Ovary (tissue), 10 donors: ENCODE measurements around the gene SNAPC5. TPM values are rescaled to one million over a fixed set of nuclear protein-coding genes. Genes with fewer than 3 reads are reported as not detected.

Experiments used
- DNase-seq, 5 donors: peaks; one replicate each; pipeline ENCODE4 v3.0.0-alpha.2; 2019 to 2020
- H3K27ac ChIP-seq, 2 donors: fragments of 200-600 bp; one replicate each; pipeline versions ENCODE4 v1.5.1 to v1.8.0; 2019 to 2022
- H3K27me3 ChIP-seq: fragments of 200-600 bp; one replicate; pipeline ENCODE4 v1.8.0; 2022
- H3K36me3 ChIP-seq: fragments of 200-600 bp; sonication (generic); one replicate; pipeline ENCODE4 v1.5.1; 2019
- H3K4me1 ChIP-seq: one replicate; pipeline ENCODE4 v1.8.1; 2013; ENCODE audit warnings: mild to moderate bottlenecking, moderate library complexity; ENCODE audit not compliant: insufficient read depth
- H3K4me3 ChIP-seq: fragments of 200-600 bp; sonication (generic); one replicate; pipeline ENCODE4 v1.5.1; 2017
- H3K9me3 ChIP-seq, 2 donors: fragments of 200-600 bp in 1 of 2; sonication (generic) in 1 of 2; one replicate each; pipeline versions ENCODE4 v1.5.1 to v1.8.1; 2013 to 2019; ENCODE audit warnings: mild to moderate bottlenecking in 1 of 2, moderate library complexity in 1 of 2
- EP300 ChIP-seq: sonication (generic); formaldehyde crosslinking; IDR thresholded peaks from one replicate; pipeline ENCODE4 v1.6.1; 2017; ENCODE audit warnings: antibody characterized with exemption
- POLR2A ChIP-seq: fragments of 450-650 bp; IDR thresholded peaks from one replicate; pipeline ENCODE4 v1.6.1; 2017; ENCODE audit warnings: antibody characterized with exemption, mild to moderate bottlenecking, moderate library complexity
- WGBS, 3 donors: extraction: QIAGEN DNeasy Blood & Tissue Kit in 1 of 3; methylation state at CpG; one replicate each; pipeline versions ENCODE4 v1.1.5 to v1.1.7; 2013 to 2017; 5-methylcytosine and 5-hydroxymethylcytosine counted together
- intact Hi-C, 4 donors: fragments of 100-400 bp; cut with DNase I; formaldehyde crosslinking; loops; one replicate each; pipeline versions ENCODE4 v1.11.0 to v1.15.1; 2022 to 2023
- long read RNA-seq, 3 donors: library from polyadenylated mRNA in 2 of 3; unstranded in 2 of 3; transcript quantifications; one replicate each; pipeline ENCODE4 v2.0.0 and lab custom pipeline, GENCODE V29; 2021 to 2026
- polyA plus RNA-seq, 2 donors: library from polyadenylated mRNA; stranded (reverse); fragments of 200-250 nt in 1 of 2; fragments of 350-450 nt in 1 of 2; fragmentation: Illumina TruSeq in 1 of 2; extraction: RNeasy Lipid Tissue Mini Kit (QIAGEN cat#74804) in 1 of 2; gene quantifications; one replicate each; pipeline ENCODE4 v1.2.3, GENCODE V29; 2013 to 2014
- total RNA-seq, 7 donors: library from RNA; depleted of rRNA in 2 of 7; stranded (reverse); fragments of >200 nt in 2 of 7; fragmentation: NEBNext Ultra II Directional in 3 of 7; extraction: Animal tissue kit (Norgen Biotek cat#: 25700) in 3 of 7; gene quantifications; one replicate each; pipeline versions ENCODE4 v1.1.0 to v1.2.4, GENCODE V29; 2016 to 2023
- TF ChIP-seq, protein P1 (sequence below), 3 donors: fragments of 450-650 bp in 2 of 3; fragments of 200-600 bp in 1 of 3; IDR thresholded peaks; one replicate each; pipeline versions ENCODE4 v1.5.1 to v1.8.0; 2016 to 2022; ENCODE audit warnings: antibody characterized with exemption in 3 of 3, mild to moderate bottlenecking in 1 of 3
- donor health status: DM: no; HTN: no; CAD: no; lungs with moderate emphysema.
- donor health status: DM: no; HTN: no; CAD: no.
- donor health status: Bipolar disorder and iron deficiency.
- donor health status: DM: yes; HTN: yes; CAD: no.
- donor health status: DM: no; HTN: no; CAD: no.
- donor health status: DM: yes; HTN: yes; CAD: no.

SNAPC5 gene, protein sequence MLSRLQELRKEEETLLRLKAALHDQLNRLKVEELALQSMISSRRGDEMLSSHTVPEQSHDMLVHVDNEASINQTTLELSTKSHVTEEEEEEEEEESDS
- total RNA-seq = 10 to 100 TPM; 14.6 to 33.4 (median 28.2) TPM
- 10 to 100 TPM; 21.2 to 33.2 TPM for polyA plus RNA-seq
- long read RNA-seq, donor 1, transcript SNAPC5-201 (2 exons, 794 nt) = minor isoform, 12 of 53 reads
- long read RNA-seq, donor 1, transcript SNAPC5-202 (3 exons, 1,002 nt) = major isoform, 32 of 53 reads
- long read RNA-seq, donor 1, partial matches to known transcripts = 1 of 53 reads
- long read RNA-seq, donor 1, other reads (novel, unspliced or antisense) = 5 of 53 reads
- long read RNA-seq, donor 2, transcript SNAPC5-202 (3 exons, 1,002 nt) = major isoform, 16 of 27 reads
- long read RNA-seq, donor 2, partial matches to known transcripts = 6 of 27 reads
- long read RNA-seq, donor 2, other reads (novel, unspliced or antisense) = 0 of 27 reads
- long read RNA-seq, donor 3, transcript SNAPC5-202 (3 exons, 1,002 nt) = major isoform, 18 of 26 reads
- long read RNA-seq, donor 3, partial matches to known transcripts = 0 of 26 reads
- long read RNA-seq, donor 3, other reads (novel, unspliced or antisense) = 3 of 26 reads

DNA sequence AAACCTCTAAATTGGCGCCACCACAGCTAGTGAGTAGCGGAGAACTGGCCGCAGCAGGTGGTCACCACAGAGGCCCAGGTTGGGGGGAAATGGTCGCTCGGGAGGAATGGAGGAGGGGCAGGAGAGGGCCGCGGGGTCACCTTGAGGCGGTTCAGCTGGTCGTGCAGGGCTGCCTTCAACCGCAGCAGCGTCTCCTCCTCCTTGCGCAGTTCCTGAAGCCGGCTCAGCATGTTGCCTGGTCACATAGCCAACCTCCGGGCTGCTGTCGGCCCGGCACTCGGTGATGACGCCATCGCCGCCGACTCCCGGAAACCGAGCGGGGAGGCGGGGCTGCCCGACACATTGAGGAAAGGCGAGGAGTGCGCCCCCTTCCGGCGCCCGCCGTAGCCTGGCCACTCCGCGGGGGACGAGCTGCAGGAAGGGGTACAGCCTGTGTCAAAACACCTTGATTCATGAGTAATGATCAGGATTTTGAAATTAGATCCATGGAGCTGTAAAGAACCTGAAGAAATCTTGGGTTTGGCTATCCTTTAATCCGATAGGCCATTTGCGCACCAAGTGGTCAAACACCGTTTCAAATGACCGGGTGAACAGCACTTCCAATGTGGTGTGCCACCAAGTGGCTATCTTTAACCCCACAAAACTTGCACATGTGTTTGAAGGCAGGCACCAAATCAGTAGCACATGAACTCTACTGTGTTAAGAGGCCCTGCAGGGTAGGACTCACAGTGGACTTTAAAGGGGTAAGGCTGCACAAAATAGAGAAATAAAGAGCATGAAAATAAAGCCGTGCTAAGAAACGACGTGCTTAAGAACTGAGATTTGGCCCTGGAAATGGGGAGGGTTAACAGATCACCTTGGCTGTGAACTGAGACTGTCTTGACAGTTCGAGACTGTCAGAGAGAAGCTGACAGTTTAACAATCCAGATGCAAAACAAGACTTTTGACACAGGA, at the start of gene SNAPC5:
Gene SNAPC5 (minus strand): TSS at position 261 of the 954 bp plus-strand sequence. CDS start 31 bp downstream, at position 230.
- no peaks in the 10 kb centered on the region for H3K9me3 ChIP-seq
- no peaks in the 10 kb centered on the region for H3K27me3 ChIP-seq
- intact Hi-C loops = loop anchor here (2.0 to 5.0 kb wide), 2 partner anchors 110 to 111 kb away; partner anchors contain the start of gene MAP2K1 (in 4 of the 4)
- H3K4me3 ChIP-seq = peak within 1 kb of the TSS; percentile 89
- 5 to 8% (median 6%) methylated on average over 37 to 43 of the region's 43 CpGs for WGBS, 3 donors
- TF ChIP-seq POLR2A = peak; percentile 60
- no peak for TF ChIP-seq EP300
- TF ChIP-seq, protein P1, sequence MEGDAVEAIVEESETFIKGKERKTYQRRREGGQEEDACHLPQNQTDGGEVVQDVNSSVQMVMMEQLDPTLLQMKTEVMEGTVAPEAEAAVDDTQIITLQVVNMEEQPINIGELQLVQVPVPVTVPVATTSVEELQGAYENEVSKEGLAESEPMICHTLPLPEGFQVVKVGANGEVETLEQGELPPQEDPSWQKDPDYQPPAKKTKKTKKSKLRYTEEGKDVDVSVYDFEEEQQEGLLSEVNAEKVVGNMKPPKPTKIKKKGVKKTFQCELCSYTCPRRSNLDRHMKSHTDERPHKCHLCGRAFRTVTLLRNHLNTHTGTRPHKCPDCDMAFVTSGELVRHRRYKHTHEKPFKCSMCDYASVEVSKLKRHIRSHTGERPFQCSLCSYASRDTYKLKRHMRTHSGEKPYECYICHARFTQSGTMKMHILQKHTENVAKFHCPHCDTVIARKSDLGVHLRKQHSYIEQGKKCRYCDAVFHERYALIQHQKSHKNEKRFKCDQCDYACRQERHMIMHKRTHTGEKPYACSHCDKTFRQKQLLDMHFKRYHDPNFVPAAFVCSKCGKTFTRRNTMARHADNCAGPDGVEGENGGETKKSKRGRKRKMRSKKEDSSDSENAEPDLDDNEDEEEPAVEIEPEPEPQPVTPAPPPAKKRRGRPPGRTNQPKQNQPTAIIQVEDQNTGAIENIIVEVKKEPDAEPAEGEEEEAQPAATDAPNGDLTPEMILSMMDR (IDR thresholded peaks at IDR 0.05) = peak; percentile 96 to 98 (median 97)
- H3K4me1 ChIP-seq = peaks cover 2% of the 10 kb centered on the region
- peak; percentile 94 to 98 (median 96) for DNase-seq
- no peaks in the 10 kb centered on the region for H3K36me3 ChIP-seq
- peak within 1 kb of the TSS; percentile 15 to 62 for H3K27ac ChIP-seq

DNA sequence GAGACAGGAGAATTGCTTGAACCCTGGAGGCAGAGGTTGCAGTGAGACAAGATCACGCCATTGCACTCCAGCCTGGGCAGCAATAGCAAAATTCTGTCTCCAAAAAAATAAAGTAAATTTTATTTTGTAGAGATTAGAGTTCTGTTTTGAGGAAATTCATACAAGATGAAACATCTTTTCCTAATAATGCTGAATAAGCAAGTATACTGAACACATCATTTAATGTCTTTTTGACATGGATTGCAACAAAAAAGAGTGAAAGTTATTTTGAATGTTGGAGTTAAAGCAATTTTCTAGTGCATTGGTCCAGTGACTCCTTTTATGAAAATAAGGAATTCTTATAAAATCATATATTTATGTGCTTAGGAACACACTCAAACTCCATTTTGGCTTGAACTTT, 47.7 kb upstream of the SNAPC5 start:
- no peak overlapping the region for H3K4me3 ChIP-seq
- H3K36me3 ChIP-seq = no peaks in the 10 kb centered on the region
- H3K4me1 ChIP-seq = no peaks in the 10 kb centered on the region
- WGBS, 3 donors = 95 to 100% (median 97%) methylated on average over 1 of the region's 1 CpG
- no peaks in the 10 kb centered on the region for H3K9me3 ChIP-seq
- no peaks in the 10 kb centered on the region for H3K27me3 ChIP-seq
- no peak for DNase-seq
- intact Hi-C loops = no loop called here
- no peak overlapping the region for H3K27ac ChIP-seq
- TF ChIP-seq POLR2A (no peak), EP300 (no peak)
- TF ChIP-seq, protein P1 (IDR thresholded peaks at IDR 0.05) = no peak

DNA sequence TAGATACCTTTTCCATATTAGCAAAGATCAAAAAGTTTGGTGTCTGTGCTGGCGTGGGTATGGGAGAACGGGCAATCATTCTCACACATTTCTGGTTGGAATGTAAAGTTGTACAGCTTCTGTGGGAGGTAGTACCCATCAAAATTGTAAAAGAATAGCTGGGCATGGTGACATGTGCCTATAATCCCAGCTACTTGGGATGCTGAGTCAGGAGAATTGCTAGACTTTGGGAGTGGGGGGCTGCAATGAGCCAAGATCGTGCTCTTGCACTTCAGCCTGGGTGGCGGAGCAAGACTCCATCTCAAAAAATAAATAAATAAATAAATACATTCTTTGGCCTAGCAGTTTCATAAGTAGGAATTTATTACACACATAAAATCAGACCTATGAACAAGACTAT, 45.3 kb upstream of the SNAPC5 start:
- WGBS, 3 donors = 96 to 99% (median 97%) methylated on average over 4 of the region's 4 CpGs
- DNase-seq = no peak
- TF ChIP-seq POLR2A (no peak), EP300 (no peak)
- TF ChIP-seq, protein P1 (IDR thresholded peaks at IDR 0.05) = no peak
- H3K27ac ChIP-seq = no peak overlapping the region
- no peaks in the 10 kb centered on the region for H3K4me1 ChIP-seq
- no peak overlapping the region for H3K4me3 ChIP-seq
- no peaks in the 10 kb centered on the region for H3K36me3 ChIP-seq
- H3K27me3 ChIP-seq = no peaks in the 10 kb centered on the region
- intact Hi-C loops = no loop called here
- no peaks in the 10 kb centered on the region for H3K9me3 ChIP-seq

DNA sequence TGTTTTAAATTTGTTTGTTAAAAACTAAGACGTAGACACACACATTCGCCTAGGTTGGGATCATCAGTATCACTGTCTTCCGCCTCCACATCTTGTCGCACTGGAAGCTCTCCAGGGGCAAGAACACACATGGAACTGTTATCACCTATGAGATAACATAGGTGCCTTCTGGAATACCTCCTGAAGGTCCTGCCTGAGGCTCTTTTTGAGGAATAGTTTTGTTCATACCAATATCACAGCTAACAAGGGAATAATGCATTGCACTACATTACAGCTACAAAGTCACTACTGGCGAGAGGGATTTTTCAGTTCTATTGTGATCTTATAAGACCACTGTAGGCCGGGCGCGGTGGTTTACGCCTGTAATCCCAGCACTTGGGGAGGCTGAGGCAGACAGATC, 37.5 kb upstream of the SNAPC5 start:
- no peak overlapping the region for H3K27ac ChIP-seq
- DNase-seq = no peak
- no peak overlapping the region for H3K4me3 ChIP-seq
- no peak for TF ChIP-seq EP300
- TF ChIP-seq POLR2A = no peak
- TF ChIP-seq, protein P1 (IDR thresholded peaks at IDR 0.05) = no peak
- WGBS, 3 donors = 75 to 89% (median 79%) methylated on average over 9 of the region's 9 CpGs
- no peaks in the 10 kb centered on the region for H3K36me3 ChIP-seq
- intact Hi-C loops = no loop called here
- H3K9me3 ChIP-seq = no peaks in the 10 kb centered on the region
- H3K4me1 ChIP-seq = no peaks in the 10 kb centered on the region
- no peaks in the 10 kb centered on the region for H3K27me3 ChIP-seq
